ENCODE data around the gene SGCE. TPM values are rescaled to one million over a fixed set of nuclear protein-coding genes. Genes with fewer than 3 reads are reported as not detected.

Gene SGCE
- total RNA-seq, 4 donors from 2014 or later: 118 to 203 (median 161) TPM

GRCh38 chr7:94635687-94636086 lies 20.2 kb downstream of the SGCE start:
- H3K27me3 ChIP-seq: no peaks in the 10 kb centered on the region
- H3K9me3 ChIP-seq: no peaks in the 10 kb centered on the region
- TF ChIP-seq EP300 (IDR thresholded peaks at IDR 0.05) (no peak), POLR2A (IDR thresholded peaks at IDR 0.05) (no peak)
- TF ChIP-seq, protein P1, sequence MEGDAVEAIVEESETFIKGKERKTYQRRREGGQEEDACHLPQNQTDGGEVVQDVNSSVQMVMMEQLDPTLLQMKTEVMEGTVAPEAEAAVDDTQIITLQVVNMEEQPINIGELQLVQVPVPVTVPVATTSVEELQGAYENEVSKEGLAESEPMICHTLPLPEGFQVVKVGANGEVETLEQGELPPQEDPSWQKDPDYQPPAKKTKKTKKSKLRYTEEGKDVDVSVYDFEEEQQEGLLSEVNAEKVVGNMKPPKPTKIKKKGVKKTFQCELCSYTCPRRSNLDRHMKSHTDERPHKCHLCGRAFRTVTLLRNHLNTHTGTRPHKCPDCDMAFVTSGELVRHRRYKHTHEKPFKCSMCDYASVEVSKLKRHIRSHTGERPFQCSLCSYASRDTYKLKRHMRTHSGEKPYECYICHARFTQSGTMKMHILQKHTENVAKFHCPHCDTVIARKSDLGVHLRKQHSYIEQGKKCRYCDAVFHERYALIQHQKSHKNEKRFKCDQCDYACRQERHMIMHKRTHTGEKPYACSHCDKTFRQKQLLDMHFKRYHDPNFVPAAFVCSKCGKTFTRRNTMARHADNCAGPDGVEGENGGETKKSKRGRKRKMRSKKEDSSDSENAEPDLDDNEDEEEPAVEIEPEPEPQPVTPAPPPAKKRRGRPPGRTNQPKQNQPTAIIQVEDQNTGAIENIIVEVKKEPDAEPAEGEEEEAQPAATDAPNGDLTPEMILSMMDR (IDR thresholded peaks at IDR 0.05): no peak
- peaks cover 0 to 26% (median 0%) of the 10 kb centered on the region in 4 donors for H3K4me1 ChIP-seq
- no peak for DNase-seq (ENCODE audit: low spot score in 2 of 2)
- no peak overlapping the region for H3K27ac ChIP-seq
- no peak overlapping the region for H3K4me3 ChIP-seq
- peaks cover 0 to 7% (median 0%) of the 10 kb centered on the region in 3 donors for H3K36me3 ChIP-seq

DNA sequence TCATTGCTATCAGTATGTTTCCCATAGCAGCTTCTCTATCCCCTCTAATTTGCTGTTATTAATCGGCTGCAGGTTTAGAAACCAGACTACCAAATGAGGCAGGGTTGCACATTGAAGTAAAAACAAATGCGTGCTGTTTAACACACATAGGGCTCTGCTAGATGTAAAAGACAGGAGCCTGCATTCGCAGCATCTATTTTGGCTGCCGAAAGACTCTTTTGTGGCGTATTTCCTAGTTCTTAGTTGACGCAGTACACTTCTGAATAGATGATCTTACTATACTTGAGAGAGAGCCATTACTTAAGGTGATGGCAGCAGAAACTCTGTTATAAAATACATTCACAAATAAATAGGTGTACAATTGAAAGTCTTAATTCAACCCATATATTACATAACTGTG lies 21.4 kb downstream of the SGCE start:
- 92% methylated on average over 6 of the region's 6 CpGs for WGBS, 2 donors
- Histone ChIP-seq H3K27me3 (no peaks in the 10 kb centered on the region), H3K9me3 (no peaks in the 10 kb centered on the region), H3K4me1 (peaks cover 0 to 27% (median 0%) of the 10 kb centered on the region in 4 donors), H3K27ac (no peak overlapping the region), H3K4me3 (no peak overlapping the region), H3K36me3 (no peaks in the 10 kb centered on the region)
- no peak for DNase-seq (ENCODE audit: low spot score in 2 of 2)
- TF ChIP-seq EP300 (IDR thresholded peaks at IDR 0.05): no peak

- Histone ChIP-seq H3K36me3 (no peaks in the 10 kb centered on the region), H3K27me3 (no peaks in the 10 kb centered on the region), H3K9me3 (no peaks in the 10 kb centered on the region), H3K4me1 (peaks cover 0 to 27% (median 0%) of the 10 kb centered on the region in 4 donors), H3K27ac (no peak overlapping the region), H3K4me3 (no peak overlapping the region)
- TF ChIP-seq EP300 (IDR thresholded peaks at IDR 0.05): no peak
- TF ChIP-seq, protein P1 (IDR thresholded peaks at IDR 0.05): no peak
- no peak for DNase-seq (ENCODE audit: low spot score in 2 of 2)
- WGBS, 2 donors: 52% methylated on average over 2 of the region's 2 CpGs
Observed at GRCh38 chr7:94633687-94634086, 22.2 kb downstream of the SGCE start.

- H3K4me1 ChIP-seq: peaks cover 0 to 27% (median 0%) of the 10 kb centered on the region in 4 donors
- no peak overlapping the region for H3K4me3 ChIP-seq
- H3K9me3 ChIP-seq: no peaks in the 10 kb centered on the region
- no peaks in the 10 kb centered on the region for H3K36me3 ChIP-seq
- TF ChIP-seq, protein P1 (IDR thresholded peaks at IDR 0.05): no peak
- TF ChIP-seq EP300 (IDR thresholded peaks at IDR 0.05) (no peak), POLR2A (IDR thresholded peaks at IDR 0.05) (no peak)
- no peak overlapping the region for H3K27ac ChIP-seq
- no peak for DNase-seq (ENCODE audit: low spot score in 2 of 2)
- no peaks in the 10 kb centered on the region for H3K27me3 ChIP-seq
- WGBS, 2 donors: 84 to 87% methylated on average over 4 of the region's 4 CpGs
Observed at GRCh38 chr7:94633014-94633341, 23.0 kb downstream of the SGCE start.

- Histone ChIP-seq H3K4me3 (no peak overlapping the region), H3K9me3 (no peaks in the 10 kb centered on the region), H3K27ac (no peak overlapping the region), H3K36me3 (no peaks in the 10 kb centered on the region), H3K27me3 (no peaks in the 10 kb centered on the region), H3K4me1 (peaks cover 0 to 27% (median 0%) of the 10 kb centered on the region in 4 donors)
- no peak for DNase-seq (ENCODE audit: low spot score in 2 of 2)
- TF ChIP-seq POLR2A (IDR thresholded peaks at IDR 0.05): no peak
- TF ChIP-seq, protein P1 (IDR thresholded peaks at IDR 0.05): no peak
- no peak for TF ChIP-seq EP300 (IDR thresholded peaks at IDR 0.05)
- 42 to 46% methylated on average over 5 of the region's 5 CpGs for WGBS, 2 donors
Observed at GRCh38 chr7:94632338-94633013, 23.5 kb downstream of the SGCE start.

All from tibial nerve (tissue), 4 donors.